NCI-H2227 (cell line): ENCODE data around the gene ACOT7.
A peak's percentile ranks its signal among the peaks of the same experiment; 100 is the strongest.

Experiments
- DNase-seq: peaks from one replicate; lab custom pipeline; 2025; ENCODE audit not compliant: unreplicated experiment; lab: John Stamatoyannopoulos, UW

ACOT7 gene

DNA sequence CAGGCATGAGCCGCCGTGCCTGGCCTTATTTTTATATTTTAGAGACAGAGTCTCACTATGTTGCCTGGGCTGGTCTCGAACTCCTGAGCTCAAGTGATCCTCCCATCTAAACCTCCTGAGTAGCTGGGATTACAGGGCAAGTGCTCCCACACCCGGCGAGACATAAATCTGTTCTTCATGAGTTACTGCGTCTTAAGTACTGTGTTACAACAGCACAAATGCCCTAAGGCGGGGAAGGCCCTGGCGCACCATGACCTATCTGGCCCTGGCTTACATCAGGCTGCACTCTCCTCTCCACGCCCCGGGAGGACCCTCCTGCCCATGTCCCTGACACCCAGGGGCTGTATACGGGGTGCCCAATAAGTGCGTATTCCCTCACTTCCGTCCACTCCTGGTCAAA lies 136.9 kb downstream of the ACOT7 start:
- no peak for DNase-seq

DNA sequence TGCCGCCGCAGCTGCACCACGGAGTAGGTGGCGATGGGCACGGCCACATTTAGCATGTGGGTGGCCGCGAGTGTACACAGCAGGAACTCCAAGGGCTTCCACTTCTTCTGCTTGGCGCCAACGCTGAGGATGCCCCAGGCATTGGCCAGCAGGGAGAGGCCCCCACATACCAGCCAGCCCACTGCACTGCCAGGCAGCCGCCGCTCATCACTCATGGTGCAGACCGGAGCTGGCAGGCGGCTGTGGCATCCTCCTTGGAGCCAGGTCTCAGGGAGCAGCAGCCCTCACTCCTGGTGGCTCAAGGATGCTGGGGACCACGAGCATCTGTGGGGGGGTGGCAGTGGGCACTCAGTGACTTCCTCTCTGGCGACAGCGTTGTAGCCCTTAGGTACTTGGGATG lies 138.9 kb downstream of the ACOT7 start:
- no peak for DNase-seq

DNA sequence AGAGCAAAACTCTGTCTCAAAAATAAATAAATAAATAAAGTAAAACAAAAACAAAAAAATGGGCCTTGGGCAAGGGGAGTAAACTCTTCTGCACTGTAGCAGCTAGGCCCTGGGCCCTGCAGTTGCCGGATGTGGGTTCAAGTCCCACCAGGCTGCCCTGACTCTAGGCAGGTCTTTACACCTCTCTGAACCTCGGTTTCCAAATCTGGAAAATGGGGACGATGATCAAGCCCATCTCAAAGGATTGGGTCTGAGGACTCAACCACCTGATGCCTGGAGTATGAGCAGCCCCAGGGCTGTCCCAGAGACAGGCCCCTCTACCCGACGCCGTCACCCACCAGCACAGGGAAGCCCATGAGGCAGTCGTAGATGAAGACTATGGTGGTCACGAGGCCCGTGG lies 140.2 kb downstream of the ACOT7 start:
- no peak for DNase-seq

DNA sequence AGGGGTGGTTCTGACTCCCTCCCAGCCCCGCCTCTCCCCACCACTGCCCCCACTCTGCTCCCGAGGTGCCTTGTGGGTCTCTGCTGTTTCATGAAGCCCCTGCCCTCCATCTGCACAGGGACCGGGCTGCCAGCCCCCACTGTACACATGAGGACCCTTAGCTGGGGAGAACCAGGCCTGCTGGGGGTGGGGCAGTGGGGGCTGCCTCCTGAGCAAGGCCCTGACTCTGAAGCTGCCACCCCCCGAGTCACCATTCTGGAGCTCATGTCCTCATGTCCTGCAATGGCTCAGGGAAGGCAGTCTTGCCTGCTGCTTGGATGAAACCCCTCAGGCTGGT lies 141.2 kb downstream of the ACOT7 start:
- no peak for DNase-seq

DNA sequence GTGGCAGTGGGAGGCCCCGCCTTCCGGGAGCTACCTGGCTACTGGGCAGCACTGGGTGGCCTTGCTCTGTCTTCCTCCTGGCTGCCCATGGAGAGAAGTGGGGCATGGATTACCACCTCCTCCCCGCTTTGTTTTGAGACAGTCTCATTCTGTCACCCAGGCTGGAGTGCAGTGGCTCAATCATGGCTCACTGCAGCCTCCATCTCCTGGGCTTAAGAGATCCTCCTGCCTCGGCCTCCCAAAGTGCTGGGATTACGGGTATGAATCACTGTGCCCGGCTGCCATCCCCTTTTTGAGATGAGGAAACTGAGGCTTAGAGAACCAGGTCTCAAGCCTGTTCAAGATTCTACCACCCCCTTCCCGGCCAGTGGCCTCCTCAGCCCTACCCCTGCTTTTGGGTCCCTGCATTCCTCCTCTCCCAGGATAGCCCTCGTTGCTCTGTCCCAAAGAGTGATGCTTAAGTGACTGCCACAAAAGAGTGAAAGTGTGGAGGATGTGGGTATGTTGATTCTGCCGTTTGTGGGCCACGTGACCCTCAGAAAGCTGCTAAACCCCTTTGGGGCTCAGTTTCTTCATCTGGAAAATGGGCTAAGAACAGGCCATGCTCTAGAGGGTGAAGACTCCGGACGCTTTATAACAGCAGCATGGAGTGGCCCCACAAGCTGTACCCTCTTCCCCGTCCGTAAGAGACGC lies 141.7 kb downstream of the ACOT7 start:
- DNase-seq = no peak

DNA sequence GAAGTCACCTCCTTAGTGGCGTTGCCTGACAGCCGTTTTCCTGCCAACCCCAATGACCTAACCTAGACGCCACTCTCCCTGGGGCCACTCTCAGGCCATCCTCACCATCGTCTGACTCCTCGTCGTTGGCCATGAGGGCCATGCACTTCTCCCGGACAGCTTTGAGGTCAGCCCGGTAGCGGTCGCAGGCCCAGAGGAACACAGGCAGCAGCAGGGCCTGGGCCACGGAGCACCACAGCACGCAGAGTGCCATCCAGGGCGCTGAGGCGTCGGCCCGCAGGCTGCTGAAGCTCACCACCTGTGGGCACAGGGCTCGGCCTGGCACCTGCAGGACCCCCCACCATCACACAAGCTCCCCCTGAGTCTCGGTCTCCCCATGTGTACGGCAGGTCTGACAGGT lies 142.3 kb downstream of the ACOT7 start:
- no peak for DNase-seq

DNA sequence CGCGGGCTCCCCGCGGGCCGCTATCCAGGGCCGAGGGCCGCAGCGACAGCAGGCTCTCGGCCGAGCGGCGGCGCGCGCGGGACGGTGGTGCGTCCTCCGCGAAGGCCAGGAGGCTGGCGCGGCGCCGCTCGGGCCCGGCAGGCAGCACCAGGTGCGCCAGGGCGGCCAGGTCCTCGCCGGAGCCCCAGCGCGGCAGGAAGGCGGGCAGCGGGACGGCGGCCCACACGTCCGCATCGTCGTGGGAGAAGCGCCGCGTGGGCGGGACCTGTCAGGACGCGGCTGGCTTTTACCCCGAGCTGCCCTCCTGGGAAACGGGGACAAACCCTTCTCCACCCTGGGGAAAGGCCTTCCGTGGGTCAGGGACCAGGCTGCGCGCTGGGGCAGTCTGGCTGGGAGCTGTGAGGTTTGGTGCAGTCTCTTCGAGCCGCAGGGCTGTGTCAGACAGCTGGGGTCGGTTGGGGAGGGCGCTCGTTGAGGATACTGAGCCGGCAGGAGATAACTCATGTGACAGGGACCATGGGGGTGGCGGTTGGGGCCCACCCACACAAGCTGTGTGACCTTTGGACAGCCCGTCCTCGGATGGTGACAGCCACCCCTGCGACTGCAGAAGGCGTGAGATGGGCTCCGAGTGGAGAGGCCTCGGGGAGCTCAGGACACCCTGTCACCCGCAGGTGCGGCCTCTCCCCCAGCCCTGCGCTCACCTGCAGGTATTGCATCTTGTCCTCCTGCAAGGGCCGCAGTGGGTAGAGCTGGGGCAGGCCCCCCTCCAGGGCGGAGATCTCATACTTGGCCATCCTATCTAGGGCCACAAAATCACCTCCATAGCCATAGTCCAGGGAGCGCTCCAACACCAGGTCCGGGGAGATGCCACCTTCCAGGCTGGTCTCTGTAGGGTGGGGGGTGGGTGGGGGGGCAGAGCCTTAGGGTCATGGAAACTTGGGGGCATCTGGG lies 143.6 kb downstream of the ACOT7 start:
- DNase-seq = no peak

DNA sequence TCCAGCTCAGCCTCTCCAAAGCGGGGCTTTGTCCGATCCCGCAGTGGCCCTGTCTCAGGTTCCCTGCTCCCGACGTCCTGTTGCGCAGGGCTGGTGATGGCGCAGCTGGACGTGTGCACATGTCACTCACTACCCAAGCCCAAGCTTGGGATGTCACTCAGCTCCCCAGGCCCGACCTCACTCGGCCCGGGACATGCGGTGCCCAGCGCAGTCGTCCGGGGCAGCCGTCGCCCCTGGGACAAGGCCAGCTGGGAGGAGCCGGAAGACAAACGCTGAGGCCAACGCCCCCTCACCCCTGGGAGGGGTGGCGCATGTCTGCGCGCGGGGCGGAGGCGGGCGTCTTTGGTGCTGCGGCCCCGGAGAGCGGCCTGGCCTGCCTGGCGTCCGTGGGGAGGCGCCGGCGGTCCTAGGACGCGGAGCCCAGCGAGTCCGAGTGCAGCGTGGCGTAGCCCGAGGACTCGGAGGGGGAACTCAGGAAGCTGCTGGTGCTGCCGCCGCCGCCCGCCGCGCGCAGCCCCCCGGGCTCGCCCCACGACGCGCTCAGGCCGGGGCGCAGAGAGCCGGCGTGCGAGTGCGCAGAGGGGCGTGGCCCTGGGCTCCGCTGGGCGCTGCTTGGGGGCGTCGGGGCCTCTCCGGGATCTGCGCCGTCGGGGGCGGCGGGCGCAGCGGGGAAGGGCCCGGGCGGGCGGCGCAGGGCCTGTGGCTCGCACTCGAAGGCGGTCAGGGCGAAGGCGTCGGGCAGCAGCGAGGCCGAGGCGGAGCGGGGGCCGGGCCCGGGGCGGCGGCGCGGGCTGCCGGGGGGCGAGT lies 144.4 kb downstream of the ACOT7 start:
- no peak for DNase-seq

DNA sequence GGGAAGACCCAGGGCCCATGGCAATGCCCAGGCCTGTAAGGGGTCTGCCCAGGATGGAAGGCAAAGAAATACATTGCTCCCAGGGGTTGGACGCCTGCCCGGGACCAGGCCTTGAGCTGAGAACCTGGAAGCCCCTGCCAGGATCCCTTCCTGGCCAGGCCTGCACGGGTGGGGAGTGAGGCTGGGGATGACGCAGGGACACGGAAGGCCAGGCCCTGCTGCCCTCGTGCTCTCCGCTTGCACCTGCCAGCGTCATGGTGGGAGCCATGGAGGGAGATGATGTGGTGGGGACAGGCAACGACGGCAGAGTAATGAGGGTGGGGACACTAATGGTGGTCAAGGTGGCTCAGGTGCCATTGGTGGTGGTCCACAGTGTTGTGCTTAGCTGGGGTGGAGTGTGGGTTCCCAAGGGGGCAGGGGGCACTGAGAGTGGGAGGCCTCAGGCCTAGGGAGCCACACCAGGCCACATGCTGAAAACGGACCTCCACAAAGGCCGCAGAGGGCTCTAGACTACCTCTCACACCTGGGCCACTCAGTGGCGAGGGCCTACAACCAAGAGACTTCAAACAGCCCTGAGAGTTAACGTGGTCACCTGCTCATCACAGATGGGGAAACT lies 145.3 kb downstream of the ACOT7 start:
- no peak for DNase-seq

DNA sequence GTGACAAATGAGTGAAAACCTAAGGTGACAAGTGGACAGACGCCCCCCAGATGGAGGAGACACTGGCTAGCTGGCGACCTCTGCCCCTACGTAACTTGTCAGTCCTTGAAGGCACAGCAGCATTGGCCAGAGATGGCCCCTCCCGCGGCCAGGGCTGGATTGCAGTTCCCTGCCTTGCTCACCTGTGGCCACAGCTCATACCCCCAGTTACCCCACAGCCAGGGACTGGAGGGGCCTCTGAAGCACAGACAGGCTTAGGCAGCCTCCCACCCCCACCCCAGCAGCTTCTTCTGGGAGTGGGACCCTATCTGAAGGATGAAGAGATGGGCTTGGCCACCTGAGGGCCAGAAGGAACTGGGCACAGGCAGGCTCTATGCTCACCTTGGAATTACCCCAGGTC lies 145.9 kb downstream of the ACOT7 start:
- DNase-seq = no peak

DNA sequence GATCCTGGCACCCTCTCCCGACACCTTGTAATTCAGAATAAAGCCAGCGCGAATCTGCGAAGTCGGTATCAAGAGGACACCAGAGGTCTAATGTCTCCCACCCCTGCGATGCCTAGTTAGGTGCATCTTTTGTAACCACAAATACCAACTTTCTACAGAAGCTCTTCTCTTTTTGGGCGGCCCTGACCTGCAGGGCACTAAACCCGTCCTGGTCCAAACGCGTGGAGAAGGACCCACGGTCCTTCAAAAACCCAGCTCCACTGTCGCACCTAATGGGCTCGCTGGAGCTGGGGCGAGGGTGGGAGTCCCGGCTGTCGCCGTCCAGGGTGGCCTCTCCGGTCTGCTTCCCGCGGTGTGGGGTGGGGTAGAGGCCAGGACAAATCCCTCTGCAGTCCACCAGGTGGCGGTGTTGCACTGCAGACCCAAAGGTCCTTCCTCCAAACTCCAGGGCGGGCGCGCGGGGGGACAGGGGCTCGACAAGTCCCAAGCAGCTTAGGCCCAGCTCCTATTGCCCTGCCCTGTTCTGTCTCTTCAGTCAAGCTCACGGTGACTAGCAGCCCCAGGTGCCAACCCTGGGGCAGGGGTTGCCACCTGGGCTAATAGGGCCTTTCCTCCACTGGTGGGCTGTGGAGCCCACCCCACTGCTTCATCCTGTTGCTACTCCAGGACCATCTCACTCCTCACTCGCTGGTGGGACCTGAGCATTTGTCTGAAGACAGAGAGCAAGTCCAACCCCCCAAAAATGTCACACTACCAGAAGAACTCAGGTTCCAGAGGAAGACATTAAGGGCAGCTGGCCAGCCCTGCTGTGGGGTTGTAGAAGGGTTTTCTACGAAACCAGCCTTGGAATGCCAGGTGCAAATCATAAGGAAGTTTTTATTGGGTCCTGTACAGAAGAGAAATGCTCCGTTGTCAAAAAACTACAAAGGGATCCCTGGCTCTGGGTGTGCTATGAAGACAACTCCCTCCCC lies 146.8 kb downstream of the ACOT7 start:
- peak; percentile 90 for DNase-seq

DNA sequence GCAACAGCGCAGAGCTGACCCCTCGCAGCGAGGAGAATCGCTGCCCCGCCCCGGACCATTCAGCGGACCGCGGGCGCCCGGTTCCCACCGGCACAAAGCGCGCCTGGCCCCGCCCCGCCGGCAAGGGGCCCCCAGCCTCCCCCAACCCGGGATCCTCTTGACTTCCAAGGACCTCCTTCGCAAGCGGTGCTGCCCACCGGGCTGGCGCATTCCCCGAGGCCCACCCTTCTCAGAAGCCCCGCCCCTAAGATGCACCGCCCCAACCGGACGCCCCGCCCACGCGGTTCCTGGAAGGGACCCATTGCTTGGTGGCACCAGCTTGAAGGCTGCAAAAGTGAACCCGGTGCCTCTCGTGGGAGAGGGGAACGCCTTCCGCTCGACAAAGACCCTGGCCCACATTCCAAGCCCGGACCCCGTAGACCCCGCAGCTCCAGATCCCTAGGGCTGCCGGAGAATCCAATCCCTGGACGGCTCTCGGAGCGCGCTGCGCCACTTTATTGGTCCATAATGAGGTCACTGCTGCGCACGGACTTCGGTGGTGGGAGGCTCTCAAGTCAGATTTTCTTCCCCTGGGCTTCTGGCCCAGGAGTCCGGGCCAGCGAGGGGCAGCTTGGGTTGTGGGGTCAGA lies 147.6 kb downstream of the ACOT7 start:
- DNase-seq = peak; percentile 97

DNA sequence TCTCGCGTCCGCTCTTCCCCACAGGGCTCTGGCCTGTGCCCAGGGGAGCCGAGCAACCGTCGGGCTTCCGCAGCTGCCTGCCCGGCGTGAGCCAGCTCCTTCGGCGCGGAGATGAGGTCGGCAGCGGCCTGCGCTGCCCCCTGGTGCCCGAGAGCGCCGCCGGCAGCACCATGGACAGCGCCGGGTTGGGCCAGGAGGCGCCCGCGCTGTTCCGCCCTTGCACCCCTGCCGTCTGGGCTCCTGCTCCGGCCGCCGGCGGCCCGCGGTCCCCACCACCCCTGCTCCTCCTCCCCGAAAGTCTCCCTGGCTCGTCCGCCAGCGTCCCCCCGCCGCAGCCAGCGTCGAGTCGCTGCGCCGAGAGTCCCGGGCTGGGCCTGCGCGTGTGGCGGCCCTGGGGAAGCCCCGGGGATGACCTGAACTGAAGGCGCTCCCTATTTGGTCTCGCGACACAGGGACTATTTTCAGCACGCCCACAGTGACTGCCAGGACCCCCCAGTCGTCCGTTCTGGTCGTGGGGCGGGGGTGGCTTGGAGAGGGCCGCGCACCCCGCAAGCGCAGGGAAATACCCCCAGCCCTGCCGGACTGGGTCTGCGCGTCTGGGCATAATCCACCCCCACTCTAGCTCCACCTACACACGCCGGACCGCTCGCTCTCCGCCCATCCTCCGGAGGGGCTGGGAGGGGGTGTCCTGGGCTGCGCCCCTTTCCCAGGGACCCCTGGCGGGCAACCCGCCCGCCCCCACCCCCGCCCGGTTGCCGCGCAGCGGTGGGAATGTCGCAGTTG lies 148.3 kb downstream of the ACOT7 start:
- DNase-seq = peak; percentile 90

DNA sequence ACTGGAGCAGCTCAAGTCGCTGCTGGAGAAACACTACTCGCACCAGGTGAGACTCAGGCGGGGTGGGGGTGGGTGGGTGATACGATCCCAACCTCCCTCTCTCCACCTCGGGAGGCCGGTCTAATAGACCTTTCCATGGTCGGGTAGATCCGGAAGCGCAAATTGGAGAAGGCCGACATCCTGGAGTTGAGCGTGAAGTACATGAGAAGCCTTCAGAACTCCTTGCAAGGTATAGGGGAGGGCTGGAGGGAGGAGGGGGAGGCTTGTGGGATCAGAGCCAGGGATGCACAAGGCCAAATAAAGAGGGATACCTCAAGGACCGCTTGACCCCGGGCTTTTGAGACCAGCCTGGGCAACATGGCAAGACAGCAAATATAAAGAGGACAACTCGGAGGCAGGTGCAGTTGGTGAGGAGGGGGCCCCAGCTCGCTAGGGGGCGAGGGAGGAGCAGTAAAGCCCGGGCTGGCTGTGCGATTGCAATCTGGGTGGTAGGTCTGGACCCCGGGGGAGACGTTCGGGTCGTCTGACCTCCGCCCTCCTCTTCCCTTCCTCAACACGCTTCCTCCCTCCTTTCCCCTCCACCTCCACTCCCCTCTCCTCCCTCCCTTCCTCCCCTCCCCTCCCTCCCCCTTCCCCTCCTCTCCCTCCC lies 149.0 kb downstream of the ACOT7 start:
- DNase-seq = no peak

DNA sequence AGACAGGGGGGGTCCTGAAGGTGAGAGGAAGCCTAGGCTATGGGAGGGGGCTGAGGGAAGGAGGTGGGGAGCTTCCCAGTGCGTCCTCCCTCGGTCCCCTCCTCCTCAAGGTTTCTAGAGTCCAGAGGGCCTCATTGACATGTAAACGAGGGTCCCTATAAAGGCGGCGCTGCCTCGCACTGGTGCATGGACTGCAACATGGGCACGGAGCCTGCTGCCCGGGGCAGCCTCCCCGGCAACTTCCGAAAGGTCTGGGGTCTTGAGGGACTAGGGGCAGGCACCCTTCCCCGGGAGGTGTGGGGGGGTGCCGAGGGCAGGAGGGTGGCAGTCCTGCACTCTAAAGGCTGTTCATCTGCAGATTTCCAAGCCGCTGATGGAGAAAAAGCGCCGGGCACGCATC lies 149.6 kb downstream of the ACOT7 start, which contains the start of gene HES3:
Gene HES3, plus strand, starts transcription at position 187 of the 400 bp plus-strand sequence. Its CDS starts 187 bp downstream, at position 374.
- DNase-seq = no peak

DNA sequence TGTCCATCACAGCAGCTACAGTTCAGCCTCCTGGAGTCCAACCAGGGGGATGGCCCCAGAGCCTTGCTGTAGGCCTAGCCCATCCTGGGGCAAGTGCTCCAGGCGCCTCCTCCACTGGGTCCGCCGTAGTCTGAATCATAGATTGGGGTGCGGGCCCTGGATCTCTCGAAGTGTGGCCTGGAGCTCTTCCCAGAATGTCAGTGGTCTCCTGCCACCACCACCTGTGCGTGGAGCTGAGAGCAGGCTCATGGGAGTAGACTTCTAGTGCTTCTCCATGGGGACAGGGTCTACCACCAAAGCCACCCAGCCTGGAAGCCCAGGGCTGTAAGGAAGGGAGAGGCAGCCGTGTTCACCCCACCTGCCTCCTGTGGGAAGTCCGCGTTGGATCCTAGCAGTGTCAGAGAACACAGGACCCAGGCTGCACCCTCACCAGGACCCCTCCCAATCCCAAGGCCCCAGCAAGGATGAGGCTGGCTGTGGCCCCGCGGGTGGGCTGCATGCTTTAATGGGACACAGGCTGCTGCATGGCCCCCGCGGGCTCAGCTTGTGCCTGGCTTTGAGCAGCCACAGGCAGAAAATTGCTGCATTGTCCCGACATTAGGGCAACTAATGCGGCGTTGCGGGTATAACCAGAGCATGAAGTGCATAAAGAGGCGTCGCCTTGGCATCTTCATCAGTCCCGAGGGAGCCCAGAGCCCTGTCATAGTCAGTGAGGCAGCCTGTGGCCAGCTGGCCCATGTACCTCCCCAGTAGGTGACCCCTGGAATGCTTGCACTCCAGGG lies 150.3 kb downstream of the ACOT7 start:
- no peak for DNase-seq
